ENCODE measurements around the gene FAM149A. TPM values are rescaled to one million over a fixed set of nuclear protein-coding genes. Genes with fewer than 3 reads are reported as not detected.

The FAM149A gene
- total and polyA plus RNA-seq, 5 experiments from 2014 or later: 0.12 to 2.5 (median 1.3) TPM; not detected in 1

GRCh38 chr4:186169333-186169944 lies 64.9 kb downstream of the FAM149A start:
- no peak for DNase-seq
- POLR2A ChIA-PET: no interaction called here

GRCh38 chr4:186169945-186170802 lies 65.7 kb downstream of the FAM149A start:
- Mint-ChIP-seq H3K9me3 (no peaks in the 10 kb centered on the region), H3K27me3 (peaks cover 0 to 11% (median 4%) of the 10 kb centered on the region in 5 donors), H3K4me3 (no peak overlapping the region), H3K36me3 (no peaks in the 10 kb centered on the region), H3K4me1 (no peaks in the 10 kb centered on the region), H3K27ac (no peak overlapping the region)
- POLR2A ChIA-PET: no interaction called here
- ATAC-seq: no peak
- no peak for DNase-seq

More at GRCh38 chr4:186169333-186169944, 64.9 kb downstream of the FAM149A start:
- Mint-ChIP-seq H3K36me3 (no peaks in the 10 kb centered on the region), H3K27me3 (peaks cover 2 to 18% (median 9%) of the 10 kb centered on the region in 5 donors), H3K4me3 (no peak overlapping the region), H3K4me1 (no peaks in the 10 kb centered on the region), H3K9me3 (no peaks in the 10 kb centered on the region), H3K27ac (no peak overlapping the region)
- no peak for ATAC-seq

GRCh38 chr4:186170966-186171365 lies 66.5 kb downstream of the FAM149A start:
- DNase-seq: no peak
- Mint-ChIP-seq H3K36me3 (no peaks in the 10 kb centered on the region), H3K4me3 (no peak overlapping the region), H3K4me1 (no peaks in the 10 kb centered on the region), H3K27me3 (peaks cover 0 to 11% (median 7%) of the 10 kb centered on the region in 5 donors), H3K27ac (no peak overlapping the region), H3K9me3 (no peaks in the 10 kb centered on the region)
- POLR2A ChIA-PET: no interaction called here
- ATAC-seq: no peak

GRCh38 chr4:186172546-186172945 lies 68.0 kb downstream of the FAM149A start:
- no peak overlapping the region for H3K4me3 Mint-ChIP-seq
- H3K9me3 Mint-ChIP-seq: peaks cover 0 to 3% (median 0%) of the 10 kb centered on the region in 9 donors
- POLR2A ChIA-PET: no interaction called here
- H3K27me3 Mint-ChIP-seq: peaks cover 0 to 18% (median 7%) of the 10 kb centered on the region in 5 donors
- DNase-seq (no peak), ATAC-seq (no peak)
- peaks cover 0 to 2% (median 0%) of the 10 kb centered on the region in 3 donors for H3K36me3 Mint-ChIP-seq
- peaks cover 0 to 2% (median 0%) of the 10 kb centered on the region in 4 donors for H3K4me1 Mint-ChIP-seq
- no peak overlapping the region for H3K27ac Mint-ChIP-seq

GRCh38 chr4:186188107-186188506 lies 83.6 kb downstream of the FAM149A start:
- ATAC-seq: no peak
- Mint-ChIP-seq H3K4me3 (no peak overlapping the region), H3K4me1 (peaks cover 12 to 32% (median 30%) of the 10 kb centered on the region in 4 donors), H3K36me3 (peaks cover 5 to 6% (median 6%) of the 10 kb centered on the region in 3 donors), H3K9me3 (peaks cover 0 to 10% (median 0%) of the 10 kb centered on the region in 9 donors), H3K27ac (peak overlapping the region in 2 of 10 donors; percentile 33 to 97), H3K27me3 (peaks cover 5 to 24% (median 14%) of the 10 kb centered on the region in 5 donors)
- POLR2A ChIA-PET: no interaction called here
- DNase-seq: no peak

- ATAC-seq: no peak
- H3K36me3 Mint-ChIP-seq: peaks cover 0 to 6% (median 5%) of the 10 kb centered on the region in 3 donors
- POLR2A ChIA-PET: interaction anchor here (0.9 to 1.7 kb wide), 2 partner anchors 22 to 84 kb away, joined by 3 read pairs; no protein-coding TSS in a partner anchor
These were observed 85.2 kb downstream of the FAM149A start for GRCh38 chr4:186189656-186190055.

GRCh38 chr4:186190581-186191199 lies 86.2 kb downstream of the FAM149A start:
- ATAC-seq (peak; percentile 47 to 55), DNase-seq (peak; percentile 36 to 72 (median 55))
- Mint-ChIP-seq H3K9me3 (no peaks in the 10 kb centered on the region), H3K4me3 (peak overlapping the region; percentile 86 to 94 (median 90)), H3K36me3 (peaks cover 0 to 12% (median 3%) of the 10 kb centered on the region in 3 donors), H3K27me3 (peaks cover 0 to 2% (median 0%) of the 10 kb centered on the region in 5 donors), H3K4me1 (peaks cover 12 to 50% (median 41%) of the 10 kb centered on the region in 4 donors), H3K27ac (peak overlapping the region; percentile 93 to 98 (median 97))
- POLR2A ChIA-PET: interaction anchor here (0.6 to 2.7 kb wide), 9 partner anchors 12 to 1365 kb away, joined by 3 to 23 read pairs (median 4); partner anchors contain the start of genes ACSL1 and FAM149A

More at GRCh38 chr4:186189656-186190055, 85.2 kb downstream of the FAM149A start:
- Mint-ChIP-seq H3K4me3 (peak overlapping the region; percentile 86 to 94 (median 90)), H3K27me3 (peaks cover 5 to 9% (median 6%) of the 10 kb centered on the region in 5 donors), H3K4me1 (peaks cover 12 to 41% (median 37%) of the 10 kb centered on the region in 4 donors), H3K9me3 (peaks cover 0 to 5% (median 0%) of the 10 kb centered on the region in 9 donors), H3K27ac (peak overlapping the region; percentile 93 to 98 (median 97))
- peak in 1 of 10 donors; percentile 10 for DNase-seq

GRCh38 chr4:186191200-186192065 lies 86.9 kb downstream of the FAM149A start, which contains the start of gene CYP4V2:
TSS of gene CYP4V2 (plus strand) at chr4:186191567. CDS start at chr4:186191824, 257 bp downstream.
- Mint-ChIP-seq H3K27ac (peak within 1 kb of the TSS; percentile 95 to 98 (median 97)), H3K4me1 (peaks cover 16 to 58% (median 47%) of the 10 kb centered on the region in 4 donors), H3K9me3 (no peaks in the 10 kb centered on the region), H3K27me3 (no peaks in the 10 kb centered on the region), H3K36me3 (peaks cover 4 to 20% (median 9%) of the 10 kb centered on the region in 3 donors), H3K4me3 (peak within 1 kb of the TSS; percentile 87 to 95 (median 92))
- DNase-seq (peak; percentile 62 to 92 (median 86)), ATAC-seq (peak; percentile 78 to 81)
- POLR2A ChIA-PET: interaction anchor here (0.6 to 2.7 kb wide), 10 partner anchors 11 to 1366 kb away, joined by 3 to 23 read pairs (median 4); partner anchors contain the start of genes ACSL1 and FAM149A

GRCh38 chr4:186192066-186192612 lies 87.6 kb downstream of the FAM149A start:
- DNase-seq: peak in 3 of 10 donors; percentile 17 to 27 (median 26)
- H3K27me3 Mint-ChIP-seq: no peaks in the 10 kb centered on the region
- H3K9me3 Mint-ChIP-seq: no peaks in the 10 kb centered on the region
- peaks cover 19 to 65% (median 50%) of the 10 kb centered on the region in 4 donors for H3K4me1 Mint-ChIP-seq
- ATAC-seq: peak; percentile 12 to 15
- POLR2A ChIA-PET: interaction anchor here (0.8 to 2.7 kb wide), 6 partner anchors 11 to 88 kb away, joined by 3 to 23 read pairs (median 5); partner anchors contain the start of gene FAM149A
- H3K27ac Mint-ChIP-seq: peak overlapping the region; percentile 91 to 98 (median 97)
- H3K36me3 Mint-ChIP-seq: peaks cover 4 to 25% (median 14%) of the 10 kb centered on the region in 3 donors
- peak overlapping the region; percentile 87 to 95 (median 92) for H3K4me3 Mint-ChIP-seq

- Mint-ChIP-seq H3K27me3 (no peaks in the 10 kb centered on the region), H3K9me3 (no peaks in the 10 kb centered on the region), H3K4me3 (peak overlapping the region in 2 of 10 donors; percentile 87 to 92), H3K36me3 (peaks cover 4 to 34% (median 15%) of the 10 kb centered on the region in 3 donors), H3K27ac (peak overlapping the region in 9 of 10 donors; percentile 43 to 98 (median 91)), H3K4me1 (peaks cover 24 to 66% (median 50%) of the 10 kb centered on the region in 4 donors)
- DNase-seq (no peak), ATAC-seq (no peak)
- POLR2A ChIA-PET: no interaction called here
These were observed 89.3 kb downstream of the FAM149A start for GRCh38 chr4:186193851-186194250.

GRCh38 chr4:186196063-186196462 lies 91.6 kb downstream of the FAM149A start:
- no peak overlapping the region for H3K4me3 Mint-ChIP-seq
- ATAC-seq (no peak), DNase-seq (no peak)
- peaks cover 4 to 34% (median 15%) of the 10 kb centered on the region in 3 donors for H3K36me3 Mint-ChIP-seq
- no peaks in the 10 kb centered on the region for H3K27me3 Mint-ChIP-seq
- peaks cover 17 to 48% (median 32%) of the 10 kb centered on the region in 4 donors for H3K4me1 Mint-ChIP-seq
- H3K9me3 Mint-ChIP-seq: no peaks in the 10 kb centered on the region
- POLR2A ChIA-PET: no interaction called here
- H3K27ac Mint-ChIP-seq: peak overlapping the region in 7 of 10 donors; percentile 8 to 79 (median 52)

Measured in naive thymus-derived CD8-positive, alpha-beta T cell (primary cell).